ENCODE data around the gene TIMM10B. TPM values are rescaled to one million over a fixed set of nuclear protein-coding genes. Genes with fewer than 3 reads are reported as not detected.
A peak's percentile ranks its signal among the peaks of the same experiment; 100 is the strongest.

The TIMM10B gene
- total RNA-seq, 1 experiment from 2014 or later: 26.4 TPM

- DNase-seq (peak; percentile 87), ATAC-seq (peak; percentile 97)
- POLR2A ChIA-PET (ENCODE audit: unreplicated experiment): no interaction called here
- no peaks in the 10 kb centered on the region for H3K9me2 ChIP-seq (replicated peaks; ENCODE audit: low read length)
- no peaks in the 10 kb centered on the region for H3K9me3 ChIP-seq (ENCODE audit: low read length)
- no peak overlapping the region for H3K4me3 ChIP-seq (ENCODE audit: low read length)
- no peaks in the 10 kb centered on the region for H4K20me1 ChIP-seq (ENCODE audit: low read length)
- H3K9ac ChIP-seq (ENCODE audit: low read length): peak overlapping the region; percentile 26; the same call in 1 of the 2 replicates
- intact Hi-C loops (cut with micrococcal nuclease): no loop called here
- no peaks in the 10 kb centered on the region for H3K79me2 ChIP-seq (ENCODE audit: low read length)
- CTCF ChIA-PET: interaction anchor here (1.0 kb wide), 1 partner anchor 144 kb away, joined by 6 read pairs; no protein-coding TSS in a partner anchor
- H3K4me1 ChIP-seq (ENCODE audit: insufficient read depth, low read length): peaks cover 17% of the 10 kb centered on the region
- no peaks in the 10 kb centered on the region for H3K27me3 ChIP-seq (ENCODE audit: low read length)
- BruUV-seq (replicated peaks): no TSS peak
- no peak for TF ChIP-seq EZH2phosphoT487 (IDR thresholded peaks at IDR 0.05; ENCODE audit: borderline replicate concordance, low read length)
- TF ChIP-seq, protein P1, sequence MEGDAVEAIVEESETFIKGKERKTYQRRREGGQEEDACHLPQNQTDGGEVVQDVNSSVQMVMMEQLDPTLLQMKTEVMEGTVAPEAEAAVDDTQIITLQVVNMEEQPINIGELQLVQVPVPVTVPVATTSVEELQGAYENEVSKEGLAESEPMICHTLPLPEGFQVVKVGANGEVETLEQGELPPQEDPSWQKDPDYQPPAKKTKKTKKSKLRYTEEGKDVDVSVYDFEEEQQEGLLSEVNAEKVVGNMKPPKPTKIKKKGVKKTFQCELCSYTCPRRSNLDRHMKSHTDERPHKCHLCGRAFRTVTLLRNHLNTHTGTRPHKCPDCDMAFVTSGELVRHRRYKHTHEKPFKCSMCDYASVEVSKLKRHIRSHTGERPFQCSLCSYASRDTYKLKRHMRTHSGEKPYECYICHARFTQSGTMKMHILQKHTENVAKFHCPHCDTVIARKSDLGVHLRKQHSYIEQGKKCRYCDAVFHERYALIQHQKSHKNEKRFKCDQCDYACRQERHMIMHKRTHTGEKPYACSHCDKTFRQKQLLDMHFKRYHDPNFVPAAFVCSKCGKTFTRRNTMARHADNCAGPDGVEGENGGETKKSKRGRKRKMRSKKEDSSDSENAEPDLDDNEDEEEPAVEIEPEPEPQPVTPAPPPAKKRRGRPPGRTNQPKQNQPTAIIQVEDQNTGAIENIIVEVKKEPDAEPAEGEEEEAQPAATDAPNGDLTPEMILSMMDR (conservative IDR thresholded peaks at IDR 0.05; ENCODE audit: low read depth, low read length): no peak
- TF ChIP-seq EZH2 (IDR thresholded peaks at IDR 0.05; ENCODE audit: low read length, unreplicated experiment): no peak
- H3K4me2 ChIP-seq (ENCODE audit: low read length): peak overlapping the region; percentile 63
- peaks cover 9% of the 10 kb centered on the region for H3F3A ChIP-seq (ENCODE audit: low read length, unreplicated experiment)
- H2AFZ ChIP-seq (ENCODE audit: low read length): no peak overlapping the region
- peaks cover 4% of the 10 kb centered on the region; the same call in 1 of the 2 replicates for H3K36me3 ChIP-seq (ENCODE audit: low read depth, low read length)
- H3K27ac ChIP-seq (ENCODE audit: low read length): peak overlapping the region; percentile 80
These were observed 42.0 kb downstream of the TIMM10B start for GRCh38 chr11:6523253-6523652.

DNA sequence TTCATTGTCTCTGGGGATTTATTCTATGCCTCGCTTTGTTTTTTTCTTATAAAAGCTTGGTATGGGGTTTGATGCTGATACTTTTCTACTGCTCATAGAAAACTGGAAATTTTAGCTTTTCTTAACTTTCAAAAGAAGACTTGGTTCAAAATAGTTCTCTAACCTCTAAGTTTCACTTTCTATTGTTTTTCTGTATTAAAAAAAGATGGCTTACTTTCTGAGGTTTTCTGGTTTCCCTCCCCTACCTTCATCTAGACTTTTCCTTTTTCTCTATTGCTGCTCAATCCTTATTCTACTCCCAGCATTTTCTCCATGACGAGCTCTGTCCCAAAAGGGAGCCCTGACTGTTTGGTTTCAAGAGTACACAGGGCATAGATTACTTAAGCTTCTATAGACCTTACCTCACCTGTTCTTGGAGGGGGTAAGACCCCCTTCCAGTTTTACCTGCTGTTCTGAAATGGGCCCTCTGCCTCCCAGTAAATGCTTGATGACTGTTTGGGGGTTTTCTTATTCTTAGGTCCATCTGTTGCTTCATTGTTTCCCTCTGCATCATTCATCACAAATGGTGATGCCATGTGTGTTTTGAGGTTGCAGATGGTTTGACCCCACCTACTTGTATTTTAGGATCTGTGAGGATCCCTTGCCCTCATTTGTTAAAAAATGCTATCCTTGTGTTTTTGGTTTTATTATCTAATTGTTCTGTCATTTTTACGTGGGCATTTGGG, 45.3 kb downstream of the TIMM10B start:
- Histone ChIP-seq H3K9me3 (ENCODE audit: low read length) (no peaks in the 10 kb centered on the region), H4K20me1 (ENCODE audit: low read length) (no peaks in the 10 kb centered on the region), H3K36me3 (ENCODE audit: low read depth, low read length) (no peaks in the 10 kb centered on the region), H3K4me1 (ENCODE audit: insufficient read depth, low read length) (peaks cover 17% of the 10 kb centered on the region), H2AFZ (ENCODE audit: low read length) (no peak overlapping the region), H3F3A (ENCODE audit: low read length, unreplicated experiment) (peaks cover 9% of the 10 kb centered on the region), H3K4me2 (ENCODE audit: low read length) (no peak overlapping the region), H3K9ac (ENCODE audit: low read length) (no peak overlapping the region), H3K27ac (ENCODE audit: low read length) (no peak overlapping the region), H3K4me3 (ENCODE audit: low read length) (no peak overlapping the region), H3K27me3 (ENCODE audit: low read length) (no peaks in the 10 kb centered on the region), H3K79me2 (ENCODE audit: low read length) (no peaks in the 10 kb centered on the region), H3K9me2 (replicated peaks; ENCODE audit: low read length) (no peaks in the 10 kb centered on the region)
- TF ChIP-seq EZH2 (IDR thresholded peaks at IDR 0.05; ENCODE audit: low read length, unreplicated experiment) (no peak), EZH2phosphoT487 (IDR thresholded peaks at IDR 0.05; ENCODE audit: borderline replicate concordance, low read length) (no peak)
- TF ChIP-seq, protein P1 (conservative IDR thresholded peaks at IDR 0.05; ENCODE audit: low read depth, low read length): no peak
- ATAC-seq (no peak), DNase-seq (no peak)
- no TSS peak for BruUV-seq (replicated peaks)
- CTCF ChIA-PET: no interaction called here
- POLR2A ChIA-PET (ENCODE audit: unreplicated experiment): no interaction called here
- intact Hi-C loops (cut with micrococcal nuclease): no loop called here

DNA sequence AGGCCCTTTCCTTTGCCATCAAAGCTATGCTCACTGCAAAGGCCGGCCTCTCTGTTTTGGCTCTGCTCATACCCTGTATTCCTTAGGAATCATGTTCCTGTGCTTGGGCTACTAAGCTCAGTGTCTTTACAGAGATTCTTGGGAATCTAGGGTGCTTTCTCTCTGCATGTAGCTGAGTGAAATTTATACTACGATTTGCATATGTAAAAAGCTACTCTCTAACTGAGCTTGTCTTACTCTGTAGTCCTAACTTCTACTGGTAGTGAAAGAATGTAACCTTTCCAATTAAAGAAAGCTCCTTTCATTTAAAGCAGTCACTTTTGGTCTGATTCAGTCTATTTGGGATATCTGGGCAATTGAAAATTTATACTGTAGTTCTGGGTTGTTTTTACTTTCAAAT, 48.0 kb downstream of the TIMM10B start:
- Histone ChIP-seq H2AFZ (ENCODE audit: low read length) (no peak overlapping the region), H3K9ac (ENCODE audit: low read length) (no peak overlapping the region), H3K4me1 (ENCODE audit: insufficient read depth, low read length) (no peaks in the 10 kb centered on the region), H3F3A (ENCODE audit: low read length, unreplicated experiment) (no peaks in the 10 kb centered on the region), H3K4me2 (ENCODE audit: low read length) (no peak overlapping the region), H3K36me3 (ENCODE audit: low read depth, low read length) (no peaks in the 10 kb centered on the region), H4K20me1 (ENCODE audit: low read length) (no peaks in the 10 kb centered on the region), H3K79me2 (ENCODE audit: low read length) (no peaks in the 10 kb centered on the region), H3K27me3 (ENCODE audit: low read length) (no peaks in the 10 kb centered on the region), H3K27ac (ENCODE audit: low read length) (no peak overlapping the region), H3K9me2 (replicated peaks; ENCODE audit: low read length) (no peaks in the 10 kb centered on the region), H3K4me3 (ENCODE audit: low read length) (no peak overlapping the region), H3K9me3 (ENCODE audit: low read length) (no peaks in the 10 kb centered on the region)
- no TSS peak for BruUV-seq (replicated peaks)
- ChIA-PET POLR2A (ENCODE audit: unreplicated experiment) (no interaction called here), CTCF (interaction anchor here (0.5 kb wide), 1 partner anchor 40 kb away, joined by 3 read pairs; no protein-coding TSS in a partner anchor)
- TF ChIP-seq EZH2phosphoT487 (IDR thresholded peaks at IDR 0.05; ENCODE audit: borderline replicate concordance, low read length): no peak
- TF ChIP-seq, protein P1 (conservative IDR thresholded peaks at IDR 0.05; ENCODE audit: low read depth, low read length): no peak
- TF ChIP-seq EZH2 (IDR thresholded peaks at IDR 0.05; ENCODE audit: low read length, unreplicated experiment): no peak
- DNase-seq: no peak
- intact Hi-C loops (cut with micrococcal nuclease): no loop called here
- ATAC-seq: no peak

All from PC-3 (cell line).